ENCODE measurements around the gene AK1. TPM values are rescaled to one million over a fixed set of nuclear protein-coding genes. Genes with fewer than 3 reads are reported as not detected.
A peak's percentile ranks its signal among the peaks of the same experiment; 100 is the strongest.

AK1 gene
- total RNA-seq, 1 experiment from 2014 or later, result 31.6 TPM

DNA sequence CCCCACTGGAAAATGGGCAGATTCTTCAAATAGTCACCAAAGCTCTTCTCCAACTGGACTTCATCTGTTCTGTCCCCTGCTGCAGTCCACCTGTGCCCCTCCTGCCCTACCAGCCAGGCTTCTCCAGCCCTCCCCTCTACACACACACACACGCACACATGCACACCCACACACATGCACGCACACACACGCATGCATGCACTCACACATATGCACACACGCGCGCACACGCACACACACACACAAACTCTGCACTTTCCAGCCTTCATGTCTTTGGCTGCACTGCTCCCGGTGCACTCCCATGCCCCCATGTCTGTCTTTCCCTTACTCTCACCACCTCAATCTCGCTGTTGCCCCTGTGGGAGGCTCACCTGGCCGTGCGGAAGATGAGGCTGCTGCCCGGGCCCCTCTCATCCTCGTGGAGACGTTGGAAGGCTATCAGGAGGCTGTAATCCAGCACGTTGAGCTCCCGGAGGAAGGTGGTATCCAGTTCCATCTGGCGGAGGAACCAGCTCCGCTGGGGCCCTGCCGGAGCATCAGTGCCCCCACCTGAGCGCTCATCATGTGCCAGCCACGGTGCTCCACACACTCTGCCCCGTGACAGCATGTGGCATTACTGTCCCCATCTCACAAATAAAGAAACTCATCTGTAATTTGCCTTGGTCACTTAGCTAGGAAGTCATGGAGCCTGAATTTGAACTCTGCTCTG, 47.4 kb upstream of the AK1 start:
- H3K23ac ChIP-seq (ENCODE audit: insufficient read length, low read depth, low read length), result no peak overlapping the region
- no peaks in the 10 kb centered on the region for H3K27me3 ChIP-seq (ENCODE audit: insufficient read depth, low read length)
- H3K56ac ChIP-seq (ENCODE audit: insufficient read length, low read depth, low read length), result no peak overlapping the region
- H3K27ac ChIP-seq (ENCODE audit: insufficient read length, low read depth, low read length), result no peak overlapping the region
- no peak overlapping the region for H4K91ac ChIP-seq (ENCODE audit: insufficient read length, low read depth, low read length)
- no peaks in the 10 kb centered on the region for H3K79me1 ChIP-seq (ENCODE audit: insufficient read depth, low read depth, low read length, poor library complexity, severe bottlenecking)
- no peak overlapping the region for H4K8ac ChIP-seq (replicated peaks; ENCODE audit: insufficient read length, low read depth, low read length)
- peaks cover 2% of the 10 kb centered on the region; the same call in 1 of the 2 replicates for H3K4me1 ChIP-seq (ENCODE audit: insufficient read depth, low read length)
- no peak overlapping the region for H3T11ph ChIP-seq (ENCODE audit: low read length)
- no peak overlapping the region for H2AFZ ChIP-seq (ENCODE audit: low read length)
- H4K5ac ChIP-seq (ENCODE audit: insufficient read length, low read depth, low read length), result no peak overlapping the region
- no peak overlapping the region for H3K4ac ChIP-seq (ENCODE audit: low read depth, low read length)
- H3K4me3 Mint-ChIP-seq, result peak overlapping the region in 1 of 2 experiments; percentile 19; a peak in 1 of 5 replicates
- WGBS (ENCODE audit: extremely low coverage, insufficient read length, low lambda C conversion rate), result no CpG with 5 or more reads among the region's 22 CpGs
- H2BK120ac ChIP-seq (ENCODE audit: low read depth, low read length, poor library complexity, severe bottlenecking), result no peak overlapping the region
- H2BK20ac ChIP-seq (ENCODE audit: low read depth, low read length, poor library complexity, severe bottlenecking), result no peak overlapping the region
- H3K23me2 ChIP-seq (ENCODE audit: insufficient read length, low read depth, low read length, poor library complexity, severe bottlenecking), result peaks cover 12% of the 10 kb centered on the region
- DNase-seq, result no peak
- peaks cover 2 to 6% (median 6%) of the 10 kb centered on the region in 3 experiments; a peak in 6 of 7 replicates for H3K36me3 Mint-ChIP-seq (ENCODE audit: insufficient read depth in 1 of 3, low read depth in 3 of 3)
- H3K27ac Mint-ChIP-seq, result no peak overlapping the region; a peak in 1 of 7 replicates
- H2BK15ac ChIP-seq (ENCODE audit: low read depth, low read length), result no peak overlapping the region
- no peak overlapping the region for H3K14ac ChIP-seq (ENCODE audit: insufficient read depth, low read length)
- H3K18ac ChIP-seq (ENCODE audit: insufficient read length, low read depth, low read length), result no peak overlapping the region
- TF ChIP-seq, protein P1, sequence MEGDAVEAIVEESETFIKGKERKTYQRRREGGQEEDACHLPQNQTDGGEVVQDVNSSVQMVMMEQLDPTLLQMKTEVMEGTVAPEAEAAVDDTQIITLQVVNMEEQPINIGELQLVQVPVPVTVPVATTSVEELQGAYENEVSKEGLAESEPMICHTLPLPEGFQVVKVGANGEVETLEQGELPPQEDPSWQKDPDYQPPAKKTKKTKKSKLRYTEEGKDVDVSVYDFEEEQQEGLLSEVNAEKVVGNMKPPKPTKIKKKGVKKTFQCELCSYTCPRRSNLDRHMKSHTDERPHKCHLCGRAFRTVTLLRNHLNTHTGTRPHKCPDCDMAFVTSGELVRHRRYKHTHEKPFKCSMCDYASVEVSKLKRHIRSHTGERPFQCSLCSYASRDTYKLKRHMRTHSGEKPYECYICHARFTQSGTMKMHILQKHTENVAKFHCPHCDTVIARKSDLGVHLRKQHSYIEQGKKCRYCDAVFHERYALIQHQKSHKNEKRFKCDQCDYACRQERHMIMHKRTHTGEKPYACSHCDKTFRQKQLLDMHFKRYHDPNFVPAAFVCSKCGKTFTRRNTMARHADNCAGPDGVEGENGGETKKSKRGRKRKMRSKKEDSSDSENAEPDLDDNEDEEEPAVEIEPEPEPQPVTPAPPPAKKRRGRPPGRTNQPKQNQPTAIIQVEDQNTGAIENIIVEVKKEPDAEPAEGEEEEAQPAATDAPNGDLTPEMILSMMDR (conservative IDR thresholded peaks at IDR 0.05), result no peak
- no peak overlapping the region for H2BK12ac ChIP-seq (ENCODE audit: insufficient read length, low read depth, low read length)
- no peaks in the 10 kb centered on the region for H4K20me1 ChIP-seq (ENCODE audit: control insufficient read depth, insufficient read depth, insufficient read length)
- peaks cover 36% of the 10 kb centered on the region for H3K27me3 Mint-ChIP-seq (ENCODE audit: low read depth)
- H3K79me2 ChIP-seq (ENCODE audit: insufficient read depth, low read length), result no peaks in the 10 kb centered on the region
- no peak overlapping the region for H3K4me2 ChIP-seq (ENCODE audit: insufficient read depth, insufficient read length, low read length)
- no peaks in the 10 kb centered on the region; a peak in 1 of 5 replicates for H3K9me3 Mint-ChIP-seq
- H2AK5ac ChIP-seq (ENCODE audit: insufficient read length, low read length), result no peak overlapping the region
- no peak overlapping the region for H3K9ac ChIP-seq (ENCODE audit: extremely low read depth, insufficient read length, low read length)
- H3K9me3 ChIP-seq (ENCODE audit: control insufficient read depth, low read depth, low read length), result no peaks in the 10 kb centered on the region
- peaks cover 8 to 22% of the 10 kb centered on the region in 2 experiments for H3K4me1 Mint-ChIP-seq
- H2BK5ac ChIP-seq (ENCODE audit: insufficient read length, low read length), result no peak overlapping the region

All from H9 (cell line).